Tibial nerve (tissue), 3 donors: Measurements from ENCODE around the gene QPRT.

Experiments used
- CTCF ChIP-seq, 5 experiments: fragments of 200-600 bp in 3 of 5; fragments of 450-650 bp in 2 of 5; sonication (generic) in 3 of 5; IDR thresholded peaks; one replicate each; pipeline ENCODE4 v1.5.1; 2016 to 2019; ENCODE audit warnings: antibody characterized with exemption in 5 of 5, mild to moderate bottlenecking in 3 of 5, moderate library complexity in 2 of 5
- POLR2A ChIP-seq, 2 donors: fragments of 450-650 bp; IDR thresholded peaks; one replicate each; pipeline ENCODE4 v1.6.1; 2017; ENCODE audit warnings: antibody characterized with exemption in 2 of 2, mild to moderate bottlenecking in 2 of 2, moderate library complexity in 2 of 2

- TF ChIP-seq POLR2A (IDR thresholded peaks at IDR 0.05) = no peak
- no peak for TF ChIP-seq CTCF (IDR thresholded peaks at IDR 0.05)
Observed at GRCh38 chr16:29698484-29699323, 19.7 kb downstream of the QPRT start.
